CD4-positive, alpha-beta T cell treated with Interleukin-21 for 1 hour (primary cell): ENCODE measurements around the gene METTL26.
A peak's percentile ranks its signal among the peaks of the same experiment; 100 is the strongest.
"Not testable (repeated sequence)": the region's sequence is repeated elsewhere in the genome, so short reads cannot be mapped to it uniquely, and the experiment has no call there.

Source experiments
- DNase-seq: peaks from one replicate; pipeline ENCODE4 v3.0.0-alpha.2; 2020

The METTL26 gene

GRCh38 chr16:624526-625070, 11.5 kb downstream of the METTL26 start:
- DNase-seq = no peak

GRCh38 chr16:622920-623280, 13.2 kb downstream of the METTL26 start:
- no peak for DNase-seq

GRCh38 chr16:621526-622105, 14.5 kb downstream of the METTL26 start:
- no peak for DNase-seq

GRCh38 chr16:620700-621525, 15.2 kb downstream of the METTL26 start:
- no peak for DNase-seq

GRCh38 chr16:619476-620100, 16.5 kb downstream of the METTL26 start:
- DNase-seq = no peak

- DNase-seq = no peak
Observed at GRCh38 chr16:617855-618254, 18.2 kb downstream of the METTL26 start.

- DNase-seq = no peak
Observed at GRCh38 chr16:616733-617586, 19.1 kb downstream of the METTL26 start.

- no peak for DNase-seq
Observed at GRCh38 chr16:615122-615521, 21.0 kb downstream of the METTL26 start.

- DNase-seq = peak; percentile 61
Observed at GRCh38 chr16:610513-611381, 25.4 kb downstream of the METTL26 start.

GRCh38 chr16:609984-610383, 26.1 kb downstream of the METTL26 start:
- no peak for DNase-seq

GRCh38 chr16:609316-609715, 26.8 kb downstream of the METTL26 start:
- no peak for DNase-seq

GRCh38 chr16:608019-608418, 28.1 kb downstream of the METTL26 start:
- no peak for DNase-seq

- DNase-seq = no peak
Observed at GRCh38 chr16:606656-607307, 29.3 kb downstream of the METTL26 start.

GRCh38 chr16:603933-604332, 32.2 kb downstream of the METTL26 start:
- DNase-seq = no peak

GRCh38 chr16:600781-601180, 35.3 kb downstream of the METTL26 start:
- DNase-seq = no peak

GRCh38 chr16:598823-599739, 37.0 kb downstream of the METTL26 start:
- no peak for DNase-seq

- DNase-seq = not testable (repeated sequence)
Observed at GRCh38 chr16:597655-598054, 38.5 kb downstream of the METTL26 start.

- no peak for DNase-seq
Observed at GRCh38 chr16:596736-597060, 39.4 kb downstream of the METTL26 start.

GRCh38 chr16:595942-596735, 40.0 kb downstream of the METTL26 start:
- DNase-seq = no peak
